Neural cell (in vitro differentiated cells): ENCODE results near the gene NOTUM. TPM values are rescaled to one million over a fixed set of nuclear protein-coding genes. Genes with fewer than 3 reads are reported as not detected.

Experiments used
- H2AFZ ChIP-seq: fragments of 200-600, 300-800 bp; sonication (generic), shearing (Covaris generic); 2 replicates; pipeline ENCODE4 v1.6.0; 2014; ENCODE audit warnings: low read depth, mild to moderate bottlenecking, antibody characterized with exemption, low read length, moderate library complexity
- H3F3A ChIP-seq: fragments of 200-600 bp; shearing (Covaris generic); 2 replicates; pipeline ENCODE4 v1.6.1; 2016; ENCODE audit warnings: mild to moderate bottlenecking, moderate library complexity, mixed read lengths, antibody characterized with exemption, low read length; ENCODE audit not compliant: insufficient read depth, poor library complexity, severe bottlenecking
- H3K27ac ChIP-seq: fragments of 200-600, 300-800 bp; sonication (generic), shearing (Covaris generic); 2 replicates; pipeline ENCODE4 v1.5.1; 2014; ENCODE audit warnings: mild to moderate bottlenecking, low read length, moderate library complexity
- H3K27me3 ChIP-seq: fragments of 300-800, 200-600 bp; sonication (generic), shearing (Covaris generic); 2 replicates; pipeline ENCODE4 v1.6.0; 2014; ENCODE audit warnings: mild to moderate bottlenecking, low read depth, low read length, moderate library complexity; ENCODE audit not compliant: insufficient read depth
- H3K36me3 ChIP-seq: fragments of 300-800, 200-600 bp; sonication (generic), shearing (Covaris generic); 2 replicates; pipeline ENCODE4 v1.5.1; 2014; ENCODE audit warnings: mild to moderate bottlenecking, antibody characterized with exemption, low read length, moderate library complexity; ENCODE audit not compliant: insufficient read depth
- H3K4me2 ChIP-seq: fragments of 300-800, 200-600 bp; sonication (generic), shearing (Covaris generic); 2 replicates; pipeline ENCODE4 v1.6.0; 2014; ENCODE audit warnings: mild to moderate bottlenecking, low read length
- H3K4me3 ChIP-seq: fragments of 300-800, 200-600 bp; sonication (generic), shearing (Covaris generic); 2 replicates; pipeline ENCODE4 v1.5.1; 2014; ENCODE audit warnings: mild to moderate bottlenecking, low read length, moderate library complexity
- H3K79me2 ChIP-seq: fragments of 200-600 bp; shearing (Covaris generic); replicated peaks from 2 replicates; pipeline ENCODE4 v1.6.0; 2014; ENCODE audit warnings: mild to moderate bottlenecking, low read length, moderate library complexity; ENCODE audit not compliant: insufficient read depth
- H3K9ac ChIP-seq: fragments of 300-800, 200-600 bp; sonication (generic), shearing (Covaris generic); 2 replicates; pipeline ENCODE4 v1.6.1; 2016; ENCODE audit warnings: mild to moderate bottlenecking, low read length, mixed read lengths
- H3K9me2 ChIP-seq: fragments of 200-600 bp; shearing (Covaris generic); 2 replicates; pipeline ENCODE4 v1.6.1; 2016; ENCODE audit warnings: mild to moderate bottlenecking, low read length, mixed read lengths; ENCODE audit not compliant: insufficient read depth
- H3K9me3 ChIP-seq: fragments of 200-600, 300-800 bp; sonication (generic), shearing (Covaris generic); 2 replicates; pipeline ENCODE4 v1.6.1; 2016; ENCODE audit warnings: mild to moderate bottlenecking, mixed run types, low read length, moderate library complexity, mixed read lengths
- H4K20me1 ChIP-seq: fragments of 200-600 bp; shearing (Covaris generic); 2 replicates; pipeline ENCODE4 v1.6.1; 2016; ENCODE audit warnings: mild to moderate bottlenecking, mixed run types; ENCODE audit not compliant: insufficient read depth
- CTCF ChIP-seq: fragments of 450-650 bp; IDR thresholded peaks from 2 replicates; pipeline ENCODE4 v1.5.1; 2014; ENCODE audit warnings: antibody characterized with exemption, mild to moderate bottlenecking, moderate library complexity; ENCODE audit not compliant: poor library complexity, severe bottlenecking
- EP300 ChIP-seq: fragments of 450-650 bp; conservative IDR thresholded peaks from 2 replicates; pipeline ENCODE4 v1.6.1; 2014; ENCODE audit warnings: antibody characterized with exemption, mild to moderate bottlenecking, moderate library complexity; ENCODE audit not compliant: poor library complexity, severe bottlenecking
- EZH2 ChIP-seq: fragments of 200-600, 300-800 bp; shearing (Covaris generic), sonication (generic); IDR thresholded peaks from 2 replicates; pipeline ENCODE4 v1.6.1; 2014; ENCODE audit warnings: antibody characterized with exemption, low read length, borderline replicate concordance, mild to moderate bottlenecking; ENCODE audit not compliant: insufficient read depth, poor library complexity, severe bottlenecking
- MXI1 ChIP-seq: fragments of 450-650 bp; conservative IDR thresholded peaks from 2 replicates; pipeline ENCODE4 v1.6.1; 2014; ENCODE audit warnings: antibody characterized with exemption, mild to moderate bottlenecking; ENCODE audit not compliant: poor library complexity, severe bottlenecking
- POLR2AphosphoS5 ChIP-seq: IDR thresholded peaks from 2 replicates; pipeline ENCODE4 v1.6.1; 2012
- RAD21 ChIP-seq: fragments of 450-650 bp; conservative IDR thresholded peaks from 2 replicates; pipeline ENCODE4 v1.6.1; 2014; ENCODE audit warnings: antibody characterized with exemption, mild to moderate bottlenecking, moderate library complexity
- SMC3 ChIP-seq: fragments of 450-650 bp; conservative IDR thresholded peaks from 2 replicates; pipeline ENCODE4 v1.6.1; 2014; ENCODE audit warnings: antibody characterized with exemption, mild to moderate bottlenecking, moderate library complexity; ENCODE audit not compliant: poor library complexity
- TAF1 ChIP-seq: IDR thresholded peaks from 2 replicates; pipeline ENCODE4 v1.6.1; 2012; ENCODE audit warnings: low read depth
- polyA plus RNA-seq: library from polyadenylated mRNA; depleted of rRNA; stranded (reverse); fragments of >200 nt; gene quantifications from 2 replicates; pipeline ENCODE4 v1.2.3, GENCODE V29; 2014
- TF ChIP-seq, protein P1 (sequence below): IDR thresholded peaks from 2 replicates; pipeline ENCODE4 v1.6.1; 2012; ENCODE audit warnings: borderline replicate concordance

The NOTUM gene
- polyA plus RNA-seq, 1 donor from 2014 or later = not detected

DNA sequence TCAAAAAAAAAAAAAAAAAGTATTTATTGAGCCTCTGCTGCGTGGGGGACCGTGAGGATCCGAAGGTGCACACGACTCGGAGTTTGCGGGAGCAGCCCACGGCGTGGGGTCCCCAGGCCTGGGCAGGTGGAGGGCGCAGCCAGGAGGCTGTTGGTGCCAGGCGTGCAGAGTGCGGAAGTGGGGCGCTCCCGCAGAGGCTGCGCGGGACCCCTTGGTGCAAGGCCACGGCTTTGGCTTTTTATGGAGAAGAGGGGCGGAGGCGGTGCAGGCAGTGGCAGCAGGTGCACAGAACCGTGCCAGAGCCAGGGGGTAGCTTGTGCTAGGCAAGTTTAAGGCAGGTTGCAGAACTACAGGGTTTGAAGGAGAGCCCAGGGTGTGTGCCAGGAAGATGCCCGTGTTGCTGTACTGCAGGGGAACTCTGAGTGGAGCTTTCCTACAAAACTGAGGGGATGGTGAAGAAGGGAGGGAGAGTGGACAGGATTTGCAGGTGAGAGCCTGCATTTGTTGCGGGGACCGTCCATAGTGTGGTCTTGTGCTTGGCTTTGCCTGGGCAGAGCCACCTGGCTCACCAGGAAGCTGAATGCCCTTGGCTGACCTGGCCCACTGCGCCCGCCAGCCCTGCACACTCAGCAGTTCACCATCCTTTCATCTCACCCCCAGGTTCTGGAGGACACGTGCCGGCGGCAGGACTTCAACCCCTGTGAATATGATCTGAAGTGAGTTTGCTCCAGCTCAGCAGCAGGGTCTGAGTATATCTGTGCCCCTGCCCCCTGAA, 17.7 kb upstream of the NOTUM start:
- peak overlapping the region; percentile 16 for H3K9ac ChIP-seq
- H3K9me2 ChIP-seq = no peaks in the 10 kb centered on the region
- no peak overlapping the region for H2AFZ ChIP-seq
- no peak overlapping the region for H3K4me2 ChIP-seq
- H3K4me3 ChIP-seq = peak overlapping the region; percentile 79
- no peaks in the 10 kb centered on the region for H3K36me3 ChIP-seq
- no peaks in the 10 kb centered on the region for H4K20me1 ChIP-seq
- no peaks in the 10 kb centered on the region for H3K27me3 ChIP-seq
- no peaks in the 10 kb centered on the region for H3K9me3 ChIP-seq
- H3K79me2 ChIP-seq = no peaks in the 10 kb centered on the region
- no peak overlapping the region for H3K27ac ChIP-seq
- TF ChIP-seq TAF1 (no peak), EZH2 (no peak), EP300 (no peak), RAD21 (no peak), CTCF (no peak), SMC3 (no peak), MXI1 (no peak), POLR2AphosphoS5 (no peak)
- TF ChIP-seq, protein P1, sequence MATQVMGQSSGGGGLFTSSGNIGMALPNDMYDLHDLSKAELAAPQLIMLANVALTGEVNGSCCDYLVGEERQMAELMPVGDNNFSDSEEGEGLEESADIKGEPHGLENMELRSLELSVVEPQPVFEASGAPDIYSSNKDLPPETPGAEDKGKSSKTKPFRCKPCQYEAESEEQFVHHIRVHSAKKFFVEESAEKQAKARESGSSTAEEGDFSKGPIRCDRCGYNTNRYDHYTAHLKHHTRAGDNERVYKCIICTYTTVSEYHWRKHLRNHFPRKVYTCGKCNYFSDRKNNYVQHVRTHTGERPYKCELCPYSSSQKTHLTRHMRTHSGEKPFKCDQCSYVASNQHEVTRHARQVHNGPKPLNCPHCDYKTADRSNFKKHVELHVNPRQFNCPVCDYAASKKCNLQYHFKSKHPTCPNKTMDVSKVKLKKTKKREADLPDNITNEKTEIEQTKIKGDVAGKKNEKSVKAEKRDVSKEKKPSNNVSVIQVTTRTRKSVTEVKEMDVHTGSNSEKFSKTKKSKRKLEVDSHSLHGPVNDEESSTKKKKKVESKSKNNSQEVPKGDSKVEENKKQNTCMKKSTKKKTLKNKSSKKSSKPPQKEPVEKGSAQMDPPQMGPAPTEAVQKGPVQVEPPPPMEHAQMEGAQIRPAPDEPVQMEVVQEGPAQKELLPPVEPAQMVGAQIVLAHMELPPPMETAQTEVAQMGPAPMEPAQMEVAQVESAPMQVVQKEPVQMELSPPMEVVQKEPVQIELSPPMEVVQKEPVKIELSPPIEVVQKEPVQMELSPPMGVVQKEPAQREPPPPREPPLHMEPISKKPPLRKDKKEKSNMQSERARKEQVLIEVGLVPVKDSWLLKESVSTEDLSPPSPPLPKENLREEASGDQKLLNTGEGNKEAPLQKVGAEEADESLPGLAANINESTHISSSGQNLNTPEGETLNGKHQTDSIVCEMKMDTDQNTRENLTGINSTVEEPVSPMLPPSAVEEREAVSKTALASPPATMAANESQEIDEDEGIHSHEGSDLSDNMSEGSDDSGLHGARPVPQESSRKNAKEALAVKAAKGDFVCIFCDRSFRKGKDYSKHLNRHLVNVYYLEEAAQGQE = no peak
- H3F3A ChIP-seq = no peaks in the 10 kb centered on the region

GRCh38 chr17:81977211-81977808, 16.3 kb upstream of the NOTUM start, which contains the start of gene ASPSCR1:
Gene ASPSCR1, plus strand, starts transcription at chr17:81977629. Its CDS starts 18 bp downstream, at chr17:81977647.
- no peaks in the 10 kb centered on the region for H3K27me3 ChIP-seq
- no peaks in the 10 kb centered on the region for H3K36me3 ChIP-seq
- peak within 1 kb of the TSS; percentile 79 for H3K4me3 ChIP-seq
- H2AFZ ChIP-seq = peak within 1 kb of the TSS; percentile 76
- H3K79me2 ChIP-seq = no peaks in the 10 kb centered on the region
- H3K27ac ChIP-seq = peak within 1 kb of the TSS; percentile 82
- H3K9me2 ChIP-seq = no peaks in the 10 kb centered on the region
- no peaks in the 10 kb centered on the region for H3F3A ChIP-seq
- no peaks in the 10 kb centered on the region for H4K20me1 ChIP-seq
- TF ChIP-seq EP300 = peak; percentile 86
- TF ChIP-seq RAD21 = peak; percentile 42
- TF ChIP-seq TAF1 = peak; percentile 56
- peak; percentile 51 for TF ChIP-seq SMC3
- peak; percentile 81 for TF ChIP-seq POLR2AphosphoS5
- no peak for TF ChIP-seq EZH2
- TF ChIP-seq CTCF = peak; percentile 41
- TF ChIP-seq MXI1 = peak; percentile 94
- TF ChIP-seq, protein P1 = peak; percentile 62
- H3K4me2 ChIP-seq = peak within 1 kb of the TSS; percentile 76
- peak within 1 kb of the TSS; percentile 83 for H3K9ac ChIP-seq
- H3K9me3 ChIP-seq = no peaks in the 10 kb centered on the region
